NCI-H187 treated with DMSO at 0.1 percent for 48 hours (cell line): ENCODE measurements around the gene TRAF7.

Source experiments
- DNase-seq: peaks from one replicate; lab custom pipeline; 2025; lab: John Stamatoyannopoulos, UW

TRAF7 gene

GRCh38 chr16:2165861-2166260 is 10.3 kb downstream of the TRAF7 start:
- no peak for DNase-seq

GRCh38 chr16:2166263-2167067 is 10.9 kb downstream of the TRAF7 start:
- DNase-seq: no peak

- DNase-seq: no peak
Measured at GRCh38 chr16:2167068-2167638, 11.6 kb downstream of the TRAF7 start.

- no peak for DNase-seq
Measured at GRCh38 chr16:2170080-2170479, 14.5 kb downstream of the TRAF7 start.

GRCh38 chr16:2170587-2171435 is 15.2 kb downstream of the TRAF7 start:
- no peak for DNase-seq

- no peak for DNase-seq
Measured at GRCh38 chr16:2171601-2172178, 16.1 kb downstream of the TRAF7 start.

GRCh38 chr16:2172688-2173335 is 17.2 kb downstream of the TRAF7 start:
- no peak for DNase-seq

GRCh38 chr16:2173366-2173765 is 17.8 kb downstream of the TRAF7 start:
- DNase-seq: no peak

- DNase-seq: no peak
Measured at GRCh38 chr16:2173916-2174315, 18.3 kb downstream of the TRAF7 start.

GRCh38 chr16:2174396-2175131 is 19.0 kb downstream of the TRAF7 start:
- DNase-seq: no peak

GRCh38 chr16:2175454-2175853 is 19.9 kb downstream of the TRAF7 start:
- no peak for DNase-seq

- DNase-seq: no peak
Measured at GRCh38 chr16:2176047-2176446, 20.5 kb downstream of the TRAF7 start.

- no peak for DNase-seq
Measured at GRCh38 chr16:2177101-2177500, 21.5 kb downstream of the TRAF7 start.

GRCh38 chr16:2177561-2177960 is 22.0 kb downstream of the TRAF7 start:
- DNase-seq: no peak

- DNase-seq: no peak
Measured at GRCh38 chr16:2178321-2179106, 22.9 kb downstream of the TRAF7 start.

GRCh38 chr16:2179107-2179501 is 23.5 kb downstream of the TRAF7 start:
- no peak for DNase-seq

GRCh38 chr16:2179576-2179975 is 24.0 kb downstream of the TRAF7 start:
- DNase-seq: no peak

- no peak for DNase-seq
Measured at GRCh38 chr16:2180461-2180860, 24.9 kb downstream of the TRAF7 start.

GRCh38 chr16:2180962-2181923 is 25.7 kb downstream of the TRAF7 start:
- DNase-seq: no peak
